ENCODE results near the gene SHROOM2.
"Not testable (repeated sequence)": the region's sequence is repeated elsewhere in the genome, so short reads cannot be mapped to it uniquely, and the experiment has no call there.

The SHROOM2 gene

DNA sequence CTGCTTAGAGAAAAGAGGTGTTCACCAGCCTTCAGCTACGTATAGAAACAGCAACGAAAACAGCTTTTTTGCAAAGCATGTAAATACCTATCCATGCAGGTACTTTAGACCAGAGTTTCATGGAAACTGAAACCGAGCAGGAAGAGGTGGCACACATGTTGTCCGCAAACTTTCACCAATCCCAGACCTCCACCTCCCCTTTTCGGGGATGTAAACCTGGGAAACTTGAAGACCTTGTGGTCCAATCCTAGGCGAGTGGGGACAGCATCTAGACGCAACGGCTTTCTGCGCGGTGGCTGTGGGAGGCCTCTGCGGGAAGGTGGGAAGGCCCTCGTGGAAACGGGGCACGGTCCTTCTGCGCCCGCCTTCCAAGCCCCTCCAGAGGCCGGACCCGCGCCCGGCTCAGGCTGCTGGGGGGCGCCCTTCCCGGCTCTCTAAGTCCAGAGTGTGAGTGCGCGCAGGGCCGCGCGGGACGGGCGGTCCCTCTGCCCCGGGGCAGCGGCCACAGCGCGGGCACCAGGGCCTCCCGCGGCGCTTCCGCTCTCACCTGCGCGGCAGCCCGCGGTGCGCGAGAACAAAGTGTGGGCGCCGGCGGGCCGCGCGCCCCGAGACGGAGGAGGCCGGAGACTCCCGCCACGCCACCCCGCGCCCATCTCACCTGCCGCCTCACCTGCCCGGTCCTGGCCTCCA is 830 bp upstream of the SHROOM2 start:
- no peak for DNase-seq (ENCODE audit: low spot score)
- no peak for FAIRE-seq

DNA sequence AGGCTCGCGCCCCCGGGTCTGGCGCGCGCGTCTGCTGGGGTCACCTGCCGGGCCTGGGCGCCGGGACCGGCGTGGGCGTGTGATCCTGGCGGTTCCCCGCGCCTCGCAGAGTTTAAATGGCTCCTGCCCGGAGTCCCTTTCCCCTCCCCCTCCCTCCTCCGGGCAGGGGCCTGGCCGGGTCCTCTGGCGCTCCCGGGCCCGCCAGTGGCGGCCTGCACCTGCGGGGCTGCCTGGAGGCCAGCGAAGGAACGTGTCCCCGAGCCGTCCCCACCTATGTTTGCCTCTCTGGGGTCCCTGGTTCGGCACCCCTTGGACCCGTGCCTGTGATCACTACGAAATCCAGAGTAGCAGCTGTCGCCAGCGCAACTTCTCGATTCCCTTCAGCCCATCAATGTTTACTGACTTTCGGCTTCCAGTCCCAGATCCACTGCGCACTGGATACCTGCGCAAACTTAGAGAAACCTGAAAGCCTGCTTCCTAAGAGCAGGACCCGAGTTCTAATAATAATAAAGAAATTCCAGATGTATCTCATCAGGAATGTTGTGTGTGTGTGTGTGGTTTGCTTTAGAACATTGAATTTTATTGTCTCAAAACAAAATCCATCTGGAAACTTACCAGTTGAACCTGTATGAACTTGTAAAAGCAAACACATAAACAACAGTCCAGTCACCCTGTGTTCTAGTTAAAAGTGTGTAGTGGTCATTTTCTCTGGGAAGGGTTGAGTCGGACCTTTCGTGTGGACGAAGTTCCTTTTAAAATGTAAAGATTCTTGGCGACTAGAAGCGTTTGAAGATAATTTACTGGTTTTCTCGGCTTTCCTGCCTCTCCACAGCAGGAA is 788 bp downstream of the SHROOM2 start:
- FAIRE-seq: no peak
- no peak for DNase-seq (ENCODE audit: low spot score)

DNA sequence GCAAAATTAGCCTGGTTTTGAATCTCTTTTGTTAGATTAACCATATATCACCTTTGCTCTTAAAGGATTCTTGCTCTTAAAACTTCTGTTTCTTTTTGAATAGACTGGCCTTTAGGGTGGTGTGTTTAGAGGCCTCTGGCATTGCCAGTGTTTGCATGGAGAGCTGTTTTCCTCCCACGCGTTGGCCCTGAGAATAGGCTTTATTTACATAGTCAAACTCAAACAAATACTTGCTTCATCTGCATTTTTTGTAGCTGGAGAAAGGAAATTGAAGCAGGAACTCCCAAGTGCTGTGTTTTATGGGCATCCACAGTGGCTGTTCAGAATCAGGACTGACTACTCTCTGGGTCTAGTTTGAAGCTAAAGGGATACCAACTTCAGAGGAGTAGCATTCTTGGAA is 2.7 kb downstream of the SHROOM2 start:
- no peak for FAIRE-seq
- DNase-seq (ENCODE audit: low spot score): no peak

DNA sequence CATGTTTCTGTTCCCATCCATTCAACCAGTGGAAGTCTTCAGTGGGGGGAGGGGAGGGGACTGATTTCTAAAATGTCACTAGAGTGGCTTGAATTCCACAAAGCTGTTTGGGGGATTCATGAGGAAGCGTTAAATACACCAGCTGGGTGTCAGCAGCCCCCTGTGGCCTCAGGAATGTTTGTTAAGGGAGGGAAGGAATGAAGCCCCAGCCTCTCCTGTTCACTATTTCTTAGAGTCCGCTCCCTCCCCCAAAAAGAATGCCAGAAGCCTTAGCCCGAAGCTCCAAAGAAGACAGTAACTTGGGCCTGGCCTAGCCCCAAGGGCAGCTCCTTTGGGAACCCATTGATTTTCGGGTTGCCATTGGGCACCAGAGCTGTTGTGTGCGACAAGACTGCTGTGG is 3.3 kb downstream of the SHROOM2 start:
- DNase-seq (ENCODE audit: low spot score) (no peak), FAIRE-seq (no peak)

DNA sequence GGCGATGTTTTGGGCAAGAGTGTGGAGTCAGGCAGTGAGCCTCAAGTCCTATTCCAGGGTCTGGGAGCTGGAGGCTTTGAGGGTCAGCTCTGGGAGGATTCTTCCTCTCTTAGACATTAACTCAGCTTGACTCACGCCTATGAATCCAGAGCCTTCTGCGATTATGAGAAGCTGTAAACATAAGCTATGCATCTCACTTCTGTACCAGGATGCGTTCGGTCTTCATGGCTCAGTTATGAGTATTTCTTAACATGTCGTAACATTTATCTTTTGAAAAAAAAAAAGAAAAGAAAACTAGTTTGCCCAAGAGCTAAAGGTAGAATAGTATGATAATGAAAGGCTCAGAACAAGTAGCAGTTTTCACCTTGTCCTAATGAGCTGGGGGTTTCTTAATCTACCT is 4.6 kb downstream of the SHROOM2 start:
- DNase-seq (ENCODE audit: low spot score) (no peak), FAIRE-seq (no peak)

DNA sequence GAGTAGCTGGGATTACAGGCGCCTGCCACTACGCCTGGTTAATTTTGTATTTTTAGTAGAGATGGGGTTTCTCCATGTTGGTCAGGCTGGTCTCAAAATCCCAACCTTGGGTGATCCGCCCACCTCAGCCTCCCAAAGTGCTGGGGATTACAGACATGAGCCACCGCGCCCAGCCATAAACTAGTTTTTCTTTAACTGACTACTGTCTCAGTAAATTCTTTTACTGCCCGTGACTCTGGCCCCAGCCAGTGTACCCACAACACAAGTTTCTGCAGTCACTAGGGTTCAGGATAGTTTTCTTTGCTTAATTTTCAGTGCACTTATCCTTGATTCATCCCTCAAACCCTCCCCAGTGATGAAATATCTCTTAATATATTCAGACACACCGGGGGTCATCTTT is 8.3 kb downstream of the SHROOM2 start:
- FAIRE-seq: no peak
- DNase-seq (ENCODE audit: low spot score): no peak

DNA sequence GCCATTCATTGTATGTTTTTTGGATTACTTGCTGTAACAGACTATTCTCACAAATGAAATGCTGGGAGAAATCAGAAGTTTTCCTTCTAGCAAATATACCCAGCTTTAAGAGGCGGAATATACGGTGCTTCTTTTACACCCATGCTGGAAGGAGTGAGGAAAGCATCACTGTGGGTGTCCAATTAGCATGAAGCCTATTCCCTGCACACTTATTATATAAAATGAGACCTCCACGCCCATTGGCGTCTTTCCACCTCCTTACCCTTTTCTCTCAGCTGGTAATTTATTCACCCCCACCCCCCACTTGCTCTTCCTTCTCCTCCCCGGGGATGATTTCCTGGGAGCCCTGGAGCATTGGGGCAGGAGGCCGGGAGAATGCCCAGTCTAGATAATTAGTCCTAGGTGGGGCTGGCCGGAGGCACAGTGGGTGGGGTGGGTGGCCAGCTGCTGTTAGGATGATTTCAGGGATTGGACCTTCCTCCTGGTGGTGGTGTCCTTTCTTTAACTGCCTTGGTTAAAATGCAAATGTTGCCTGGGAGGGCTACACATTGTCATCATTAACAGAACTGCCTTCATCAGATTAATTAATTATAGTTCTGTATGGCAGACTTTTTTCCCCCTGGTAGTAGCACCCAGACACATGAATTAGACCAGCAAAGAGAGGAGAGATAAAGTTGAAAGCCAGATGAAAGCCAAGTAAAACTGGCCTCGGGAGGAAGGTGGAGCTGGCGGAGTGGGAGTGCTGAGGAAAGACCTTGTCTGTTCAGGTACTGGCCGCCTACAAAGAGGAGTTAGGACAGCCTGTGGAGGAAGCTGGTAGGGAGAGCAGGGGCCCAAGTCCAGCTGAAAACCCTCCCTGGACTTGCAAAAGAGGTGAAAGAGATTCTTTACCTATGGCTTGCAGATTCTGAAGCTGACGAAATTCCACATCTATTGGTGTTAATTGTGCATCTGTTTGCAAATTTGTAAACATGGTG is 11.4 kb downstream of the SHROOM2 start:
- FAIRE-seq (no peak), DNase-seq (ENCODE audit: low spot score) (no peak)

DNA sequence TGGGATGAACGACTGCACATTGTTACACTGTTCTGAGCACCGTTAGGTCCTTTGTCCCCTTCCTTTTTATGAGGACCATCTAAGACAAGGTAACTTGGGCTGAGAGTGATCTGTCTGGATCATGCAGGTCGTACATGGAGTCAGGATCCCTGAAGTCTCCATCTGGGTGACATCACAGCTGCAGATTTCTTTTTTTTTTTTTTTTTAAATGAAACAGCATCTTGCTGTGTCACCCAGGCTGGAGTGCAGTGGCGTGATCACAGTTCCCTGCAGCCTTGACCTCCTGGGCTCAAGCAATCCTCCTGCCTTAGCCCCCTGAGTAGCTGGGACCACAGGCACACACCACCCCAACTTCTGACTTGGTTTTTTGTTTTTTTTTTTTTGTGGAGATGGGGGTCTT is 16.5 kb downstream of the SHROOM2 start:
- FAIRE-seq: no peak
- no peak for DNase-seq (ENCODE audit: low spot score)

DNA sequence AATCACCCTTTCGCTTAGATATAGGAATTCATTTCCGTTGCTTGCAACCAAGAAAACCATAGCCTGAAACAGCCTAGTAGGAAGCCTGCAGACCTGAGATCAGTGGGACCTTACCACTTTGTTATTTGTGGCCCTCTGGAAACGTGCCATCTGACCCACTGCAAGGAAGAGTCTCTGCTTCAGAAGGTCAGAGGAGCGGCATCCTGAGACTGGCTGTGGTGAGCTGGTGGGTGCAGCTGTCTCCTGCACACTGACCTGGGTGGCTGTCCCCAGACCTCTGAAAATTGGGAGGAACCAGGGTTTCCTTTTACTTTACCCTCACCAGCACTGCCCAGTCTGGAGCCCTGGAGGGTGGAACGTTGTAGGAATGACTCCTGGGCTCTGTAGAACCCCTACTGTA is 18.2 kb downstream of the SHROOM2 start:
- FAIRE-seq (no peak), DNase-seq (ENCODE audit: low spot score) (no peak)

DNA sequence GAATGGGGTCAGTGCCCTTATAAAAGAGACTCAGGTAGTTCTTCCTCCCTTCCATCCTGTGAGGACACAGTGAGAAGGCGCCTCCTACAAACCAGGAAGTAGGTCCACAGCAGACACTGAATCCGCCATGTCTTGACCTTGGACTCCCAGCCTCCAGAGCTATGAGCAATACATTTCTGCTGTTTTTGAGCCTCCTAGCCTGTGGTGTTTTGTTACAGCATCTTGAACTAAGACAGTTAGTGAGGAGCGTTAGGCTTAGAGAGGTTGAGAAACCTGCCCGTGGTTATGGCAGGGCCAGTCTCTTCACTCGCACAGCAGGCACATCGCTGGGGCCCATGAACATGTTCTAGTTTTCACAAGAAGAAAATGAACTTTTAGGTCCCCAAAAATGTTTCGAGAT is 19.7 kb downstream of the SHROOM2 start:
- no peak for FAIRE-seq

DNA sequence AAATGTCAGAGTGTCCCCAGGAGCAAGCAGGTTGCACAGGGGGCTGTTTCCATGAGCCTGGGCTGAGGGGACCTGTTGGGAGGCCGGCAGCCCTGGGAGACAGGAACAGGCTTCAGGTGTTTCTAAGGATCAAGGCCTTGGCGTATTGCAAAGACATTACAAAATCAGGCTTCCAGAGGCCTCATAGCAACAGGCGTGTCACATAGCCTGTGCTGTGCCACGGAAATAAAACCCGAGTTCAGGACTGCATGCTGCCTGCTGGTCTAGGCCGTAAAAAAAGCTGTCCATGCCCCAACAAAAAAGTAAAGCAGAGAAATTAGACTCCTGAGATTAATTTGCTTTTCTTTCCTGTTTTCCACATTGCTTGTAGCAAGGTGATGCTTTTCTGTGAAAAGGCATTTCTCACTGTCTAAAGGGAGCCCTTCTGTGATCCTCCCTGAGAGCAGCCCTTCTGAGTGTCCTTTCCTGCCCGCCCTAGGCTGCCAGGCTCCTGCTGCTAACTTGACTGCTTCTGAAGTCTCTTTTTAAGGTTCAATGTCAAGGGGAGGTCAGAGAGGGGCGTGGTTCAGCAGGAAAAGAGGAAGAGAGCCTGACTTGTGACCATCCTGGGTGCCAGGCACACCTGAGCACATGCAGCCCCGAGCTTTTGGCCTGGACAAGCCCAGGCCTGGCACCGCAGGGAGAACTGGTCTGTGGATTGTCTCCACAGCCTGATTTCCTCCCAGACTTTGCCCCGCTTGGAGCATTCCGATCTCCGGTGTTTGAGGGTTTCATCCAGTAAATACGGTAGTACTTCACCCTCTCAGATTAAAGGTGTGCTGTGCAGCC is 21.3 kb downstream of the SHROOM2 start:
- FAIRE-seq: no peak

More for the DNA sequence above, 19.7 kb downstream of the SHROOM2 start:
- no peak for DNase-seq (ENCODE audit: low spot score)

DNA sequence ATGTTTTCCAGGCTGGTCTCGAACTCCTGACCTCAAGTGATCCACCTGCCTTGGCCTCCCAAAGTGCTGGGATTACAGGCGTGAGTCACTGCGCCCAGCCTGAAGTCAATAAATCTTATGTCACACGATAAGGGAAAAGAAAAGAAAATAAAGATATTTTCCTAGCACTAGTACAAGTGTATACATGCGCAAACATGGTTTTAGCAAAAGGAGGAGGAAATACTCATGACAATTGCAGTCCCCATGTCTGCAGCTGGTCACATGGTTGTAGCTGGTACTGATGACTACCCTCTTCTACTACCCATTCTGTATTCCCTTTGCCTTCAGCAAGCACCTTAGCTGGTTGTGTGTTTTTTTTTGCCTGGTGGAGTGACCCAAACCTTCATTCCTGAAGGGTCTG is 23.6 kb downstream of the SHROOM2 start:
- FAIRE-seq; DNase-seq (ENCODE audit: low spot score): not testable (repeated sequence)

More for the DNA sequence above, 21.3 kb downstream of the SHROOM2 start:
- DNase-seq (ENCODE audit: low spot score): no peak

DNA sequence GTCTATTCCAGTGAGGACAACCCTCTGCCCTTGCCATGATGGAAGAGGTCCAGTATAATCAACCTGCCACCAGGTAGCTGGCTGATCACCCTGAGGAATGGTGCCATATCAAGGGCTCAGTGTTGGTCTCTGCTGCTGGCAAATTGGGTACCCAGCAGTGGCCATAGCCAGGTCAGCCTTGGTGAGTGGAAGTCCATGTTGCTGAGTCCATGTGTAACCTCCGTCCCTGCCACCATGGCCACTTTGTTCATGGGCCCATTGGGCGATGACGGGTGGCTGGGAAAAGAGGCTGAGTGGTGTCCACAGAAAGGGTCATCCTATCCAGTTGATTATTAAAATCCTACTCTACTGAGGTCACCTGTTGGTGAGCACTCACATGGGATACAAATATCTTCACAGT is 24.9 kb downstream of the SHROOM2 start:
- DNase-seq (ENCODE audit: low spot score); FAIRE-seq: not testable (repeated sequence)

DNA sequence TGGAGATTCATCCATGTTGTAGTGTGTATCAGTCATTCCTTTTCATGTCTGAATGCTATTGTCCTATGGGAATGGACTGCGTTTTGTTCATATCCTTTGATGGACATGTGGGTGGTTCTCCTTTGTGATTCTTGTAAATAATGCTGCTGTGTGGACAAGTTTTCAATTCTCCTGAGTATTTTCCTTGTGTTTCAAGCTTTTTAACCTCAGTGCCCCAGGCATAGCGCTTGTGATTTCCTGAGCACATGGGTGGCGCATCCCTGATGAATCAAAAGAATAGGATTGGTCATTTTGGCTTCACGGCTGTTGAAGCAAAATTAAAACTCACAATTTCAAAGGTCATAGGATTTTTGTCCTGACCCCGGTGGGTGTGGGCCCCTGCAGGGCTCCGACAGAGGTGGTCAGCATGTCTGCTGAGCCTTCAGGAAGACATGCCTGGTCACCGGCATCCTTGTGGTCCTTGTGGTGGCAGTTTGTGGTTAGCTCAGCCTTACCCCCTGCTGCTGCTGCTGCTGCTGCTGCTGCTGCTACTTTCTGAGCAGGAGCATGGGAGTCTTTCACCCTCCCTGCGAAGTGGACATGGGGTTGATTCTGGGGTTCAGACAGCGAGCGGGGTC is 30.0 kb downstream of the SHROOM2 start:
- peak; percentile 10 for FAIRE-seq

DNA sequence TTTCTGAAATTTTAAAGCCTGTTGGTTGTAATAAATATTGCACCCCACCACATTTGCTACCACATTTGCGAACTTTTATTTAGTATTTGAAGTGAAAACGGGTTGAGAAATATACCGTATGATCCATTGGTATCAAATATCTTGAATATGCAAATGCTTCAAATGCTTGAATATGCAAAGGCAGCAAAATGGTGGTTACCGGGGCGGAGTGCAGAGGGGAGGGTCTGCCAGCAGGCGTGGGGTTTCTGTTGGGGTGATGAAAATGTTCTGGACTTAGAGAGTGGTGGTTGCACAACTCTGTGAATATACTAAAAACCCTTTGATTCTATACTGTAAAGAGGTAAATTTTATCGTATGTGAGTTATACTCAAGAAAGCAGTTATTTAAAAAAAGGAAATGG is 35.3 kb downstream of the SHROOM2 start:
- no peak for FAIRE-seq
- DNase-seq (ENCODE audit: low spot score): no peak

More for the DNA sequence above, 30.0 kb downstream of the SHROOM2 start:
- peak; percentile 51 for DNase-seq (ENCODE audit: low spot score)

DNA sequence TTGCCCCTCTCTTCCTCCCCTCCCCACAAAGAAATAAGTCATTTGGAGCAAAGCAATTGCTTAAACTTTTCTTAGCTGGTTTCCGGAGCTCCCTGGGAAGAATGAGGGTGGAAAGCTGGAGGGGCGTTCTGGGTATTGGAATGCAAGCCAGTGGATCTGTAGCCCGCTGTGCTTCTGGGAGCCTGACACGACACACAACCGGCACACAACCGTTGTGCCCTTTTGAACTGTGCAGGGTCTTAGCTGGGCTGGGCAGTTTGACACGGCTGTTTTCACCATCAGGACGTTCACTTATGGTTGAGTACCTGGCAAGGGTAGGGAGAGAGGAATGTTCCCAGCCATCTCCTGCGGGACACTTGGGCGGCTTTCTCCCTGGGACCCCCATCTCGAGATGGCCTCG is 38.3 kb downstream of the SHROOM2 start:
- no peak for FAIRE-seq
- DNase-seq (ENCODE audit: low spot score): no peak

DNA sequence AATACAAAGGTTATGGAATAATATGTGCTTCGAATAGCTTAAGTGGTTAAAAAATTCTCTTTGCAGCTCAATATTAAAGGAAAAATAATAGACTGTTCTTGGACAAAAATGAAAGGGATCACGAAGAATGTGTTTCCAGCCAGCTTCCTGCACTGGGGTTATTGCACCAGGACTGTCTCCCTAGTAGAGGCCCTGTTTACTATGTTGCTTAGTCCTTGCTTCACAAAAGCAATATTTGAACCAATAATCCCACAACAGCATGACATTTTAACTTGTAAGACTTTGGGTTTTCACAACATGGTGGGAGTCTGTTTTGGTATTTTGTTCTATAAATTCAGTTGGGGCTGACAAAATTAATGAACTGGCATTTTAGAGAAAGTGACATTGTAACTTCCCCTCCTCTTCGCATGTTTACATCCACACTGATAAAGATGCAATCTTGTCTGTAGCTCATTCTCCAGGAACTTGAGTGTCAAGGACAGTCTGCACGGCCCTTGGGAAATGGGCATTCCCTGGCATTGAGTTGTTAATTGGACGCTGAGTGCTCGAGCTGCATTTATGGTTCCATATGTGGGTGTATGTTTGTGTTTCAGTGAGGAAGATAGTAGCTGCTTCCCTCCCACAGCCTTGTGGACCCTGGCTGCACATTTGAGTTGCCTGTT is 39.0 kb downstream of the SHROOM2 start:
- no peak for DNase-seq (ENCODE audit: low spot score)
- no peak for FAIRE-seq

DNA sequence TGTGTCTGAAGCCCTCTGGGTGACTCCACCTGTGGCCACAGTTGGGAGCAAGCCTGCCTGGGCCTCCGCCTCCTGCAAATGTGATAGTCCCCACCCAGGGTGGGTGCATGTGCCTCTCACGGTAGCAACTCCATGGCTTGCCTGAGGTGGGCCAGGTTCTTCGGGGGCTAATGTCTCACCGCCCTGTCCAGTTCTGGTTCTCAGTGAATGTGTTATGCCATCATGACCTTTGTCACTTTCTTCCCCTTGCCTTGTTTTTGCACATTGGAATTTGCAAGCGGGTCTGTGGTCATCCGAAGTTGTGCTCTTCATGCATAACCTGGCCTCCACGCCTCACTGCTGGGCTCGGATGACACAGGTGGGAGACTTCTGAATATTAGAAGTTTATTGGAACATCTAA is 39.7 kb downstream of the SHROOM2 start:
- DNase-seq (ENCODE audit: low spot score): no peak
- FAIRE-seq: no peak
